GM12801 (cell line): ENCODE measurements around the gene BRCA1.

ENCODE experiments used
- CTCF ChIP-seq: IDR thresholded peaks from one replicate; pipeline ENCODE4 v1.5.1; 2011; ENCODE audit warnings: control low read depth; ENCODE audit not compliant: insufficient read length; ENCODE audit errors: extremely low read depth

The BRCA1 gene

GRCh38 chr17:43132117-43132516, 7.0 kb upstream of the BRCA1 start:
- TF ChIP-seq CTCF: no peak

GRCh38 chr17:43129671-43130010, 4.5 kb upstream of the BRCA1 start:
- no peak for TF ChIP-seq CTCF

GRCh38 chr17:43126911-43127290, 1.7 kb upstream of the BRCA1 start:
- TF ChIP-seq CTCF: no peak

GRCh38 chr17:43125967-43126910, 1.1 kb upstream of the BRCA1 start:
- no peak for TF ChIP-seq CTCF

- no peak for TF ChIP-seq CTCF
Observed at GRCh38 chr17:43118679-43119615, 6.2 kb downstream of the BRCA1 start.

- no peak for TF ChIP-seq CTCF
Observed at GRCh38 chr17:43114151-43114552, 11.0 kb downstream of the BRCA1 start.

- TF ChIP-seq CTCF: no peak
Observed at GRCh38 chr17:43106552-43106951, 18.6 kb downstream of the BRCA1 start.
